Stimulated activated CD4-positive, alpha-beta T cell treated with anti-CD3 and anti-CD28 coated beads, TNF-alpha, amount 100 ng/mL, for 4 hours (primary cell): ENCODE measurements around the gene INO80C.
"Not testable (repeated sequence)": the region's sequence is repeated elsewhere in the genome, so short reads cannot be mapped to it uniquely, and the experiment has no call there.

ENCODE experiments used
- DNase-seq, 3 experiments: peaks; one replicate each; pipeline ENCODE4 v3.0.0-alpha.2; 2020; ENCODE audit warnings: low read depth in 3 of 3

Gene INO80C

GRCh38 chr18:35489281-35489680 lies 8.5 kb downstream of the INO80C start:
- not testable (repeated sequence) for DNase-seq

- not testable (repeated sequence) for DNase-seq
These were observed 9.4 kb downstream of the INO80C start for GRCh38 chr18:35488396-35488795.

- not testable (repeated sequence) for DNase-seq
These were observed 10.2 kb downstream of the INO80C start for GRCh38 chr18:35487525-35487924.

- DNase-seq: no peak
These were observed 11.9 kb downstream of the INO80C start for GRCh38 chr18:35485852-35486251.

GRCh38 chr18:35484034-35484433 lies 13.7 kb downstream of the INO80C start:
- no peak for DNase-seq

- DNase-seq: no peak
These were observed 15.8 kb downstream of the INO80C start for GRCh38 chr18:35481960-35482366.

GRCh38 chr18:35479911-35480586 lies 17.7 kb downstream of the INO80C start:
- DNase-seq: no peak

- peak in 1 of 3 experiments; percentile 14 for DNase-seq
These were observed 19.0 kb downstream of the INO80C start for GRCh38 chr18:35478520-35479435.

GRCh38 chr18:35477974-35478373 lies 19.8 kb downstream of the INO80C start:
- DNase-seq: no peak

- no peak for DNase-seq
These were observed 20.3 kb downstream of the INO80C start for GRCh38 chr18:35477497-35477896.

- no peak for DNase-seq
These were observed 22.9 kb downstream of the INO80C start for GRCh38 chr18:35474884-35475283.

GRCh38 chr18:35473562-35473961 lies 24.2 kb downstream of the INO80C start:
- no peak for DNase-seq

- no peak for DNase-seq
These were observed 27.3 kb downstream of the INO80C start for GRCh38 chr18:35470435-35470834.

GRCh38 chr18:35469725-35470124 lies 28.0 kb downstream of the INO80C start:
- no peak for DNase-seq

- no peak for DNase-seq
These were observed 29.0 kb downstream of the INO80C start for GRCh38 chr18:35468711-35469110.

GRCh38 chr18:35467624-35468016 lies 30.1 kb downstream of the INO80C start:
- no peak for DNase-seq

GRCh38 chr18:35466815-35467623 lies 30.7 kb downstream of the INO80C start:
- DNase-seq: no peak

- DNase-seq: no peak
These were observed 31.4 kb downstream of the INO80C start for GRCh38 chr18:35466334-35466733.

- no peak for DNase-seq
These were observed 32.4 kb downstream of the INO80C start for GRCh38 chr18:35465329-35465728.

GRCh38 chr18:35464831-35465279 lies 32.9 kb downstream of the INO80C start:
- no peak for DNase-seq

GRCh38 chr18:35463827-35464226 lies 33.9 kb downstream of the INO80C start:
- no peak for DNase-seq

GRCh38 chr18:35463050-35463449 lies 34.7 kb downstream of the INO80C start:
- DNase-seq: no peak
